Smooth muscle cell (in vitro differentiated cells): ENCODE data around the gene ST6GALNAC3. TPM values are rescaled to one million over a fixed set of nuclear protein-coding genes. Genes with fewer than 3 reads are reported as not detected.
A peak's percentile ranks its signal among the peaks of the same experiment; 100 is the strongest.

Experiments
- DNase-seq: peaks from one replicate; lab custom pipeline; 2025; ENCODE audit not compliant: unreplicated experiment; lab: John Stamatoyannopoulos, UW
- H2AFZ ChIP-seq: fragments of 200-600 bp; sonication (generic); 2 replicates; pipeline ENCODE4 v1.6.0; 2016; ENCODE audit warnings: antibody characterized with exemption, low read depth, mild to moderate bottlenecking
- H3F3A ChIP-seq: fragments of 200-600 bp; sonication (generic); 2 replicates; pipeline ENCODE4 v1.6.0; 2017; ENCODE audit warnings: antibody characterized with exemption, low read depth
- H3K27ac ChIP-seq: fragments of 200-600 bp; sonication (generic); 2 replicates; pipeline ENCODE4 v1.5.1; 2016; ENCODE audit warnings: low read depth, mild to moderate bottlenecking
- H3K27me3 ChIP-seq: fragments of 200-600 bp; sonication (generic); 2 replicates; pipeline ENCODE4 v1.6.1; 2016; ENCODE audit warnings: low read depth, mild to moderate bottlenecking
- H3K36me3 ChIP-seq: fragments of 200-600 bp; sonication (generic); 2 replicates; pipeline ENCODE4 v1.5.1; 2016; ENCODE audit warnings: low read depth
- H3K4me1 ChIP-seq: fragments of 200-600 bp; sonication (generic); 2 replicates; pipeline ENCODE4 v1.5.1; 2016; ENCODE audit warnings: low read depth
- H3K4me2 ChIP-seq: fragments of 200-600 bp; sonication (generic); 2 replicates; pipeline ENCODE4 v1.6.0; 2016; ENCODE audit warnings: mild to moderate bottlenecking
- H3K4me3 ChIP-seq: fragments of 200-600 bp; sonication (generic); 2 replicates; pipeline ENCODE4 v1.5.1; 2016; ENCODE audit warnings: mild to moderate bottlenecking
- H3K79me2 ChIP-seq: fragments of 200-600 bp; sonication (generic); 2 replicates; pipeline ENCODE4 v1.6.0; 2016; ENCODE audit warnings: low read depth, mild to moderate bottlenecking
- H3K9ac ChIP-seq: fragments of 200-600 bp; sonication (generic); 2 replicates; pipeline ENCODE4 v1.6.0; 2016; ENCODE audit warnings: low read depth
- H3K9me3 ChIP-seq: fragments of 200-600 bp; sonication (generic); replicated peaks from 2 replicates; pipeline ENCODE4 v1.5.1; 2016; ENCODE audit warnings: low read depth
- H4K20me1 ChIP-seq: fragments of 200-600 bp; sonication (generic); 2 replicates; pipeline ENCODE4 v1.6.0; 2016; ENCODE audit warnings: low read depth
- WGBS: methylation state at CpG from one replicate; pipeline ENCODE4 v1.1.7; 2016; ENCODE audit warnings: low lambda C conversion rate; 5-methylcytosine and 5-hydroxymethylcytosine counted together
- polyA plus RNA-seq: library from polyadenylated mRNA; unstranded; fragments of >200 nt; fragmentation: Nextera tagmentation; extraction: Ambion mirVana; gene quantifications from 2 replicates; pipeline ENCODE4 v1.2.1, GENCODE V29; 2016
- total RNA-seq: library from RNA; depleted of rRNA; stranded (reverse); fragments of >200 nt; gene quantifications from 2 replicates; pipeline ENCODE4 v1.2.3, GENCODE V29; 2014
- TF ChIP-seq, protein P1 (sequence below): fragments of 200-600 bp; sonication (generic); IDR thresholded peaks from 2 replicates; pipeline ENCODE4 v1.5.1; 2017; ENCODE audit warnings: borderline replicate concordance, mild to moderate bottlenecking, antibody characterized with exemption; ENCODE audit not compliant: insufficient read depth, poor library complexity, severe bottlenecking

The ST6GALNAC3 gene
- total and polyA plus RNA-seq, 2 experiments from 2014 or later = 9.3 to 13.4 TPM

DNA sequence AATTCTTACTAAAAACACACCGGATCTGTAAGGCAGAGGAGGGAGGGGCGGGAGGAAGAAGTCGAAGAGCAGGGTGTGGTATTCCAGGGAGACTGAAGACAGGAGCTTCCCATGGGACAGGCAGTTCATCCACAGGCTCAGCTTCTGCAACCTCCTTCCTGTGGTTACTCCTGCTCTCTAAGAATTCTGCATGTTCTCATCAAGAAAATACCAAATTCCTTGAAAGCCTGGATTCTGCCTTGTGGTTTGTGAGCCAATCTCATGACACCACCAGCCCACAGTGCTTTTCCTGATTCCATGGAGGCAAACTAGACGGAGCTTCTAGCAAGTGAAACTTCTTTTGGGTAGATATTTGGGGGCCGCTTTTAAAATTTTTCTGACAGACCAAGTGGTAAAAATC lies 1.1 kb upstream of the ST6GALNAC3 start:
- Histone ChIP-seq H3K9ac (no peak overlapping the region), H3K9me3 (no peaks in the 10 kb centered on the region), H3K4me2 (peak overlapping the region; percentile 99), H4K20me1 (no peaks in the 10 kb centered on the region), H3K27ac (peak overlapping the region; percentile 64), H3K4me3 (peak overlapping the region; percentile 84), H3K36me3 (no peaks in the 10 kb centered on the region), H3K27me3 (no peaks in the 10 kb centered on the region), H3K4me1 (peaks cover 15% of the 10 kb centered on the region), H3K79me2 (peaks cover 38% of the 10 kb centered on the region), H3F3A (peaks cover 7% of the 10 kb centered on the region), H2AFZ (no peak overlapping the region)
- TF ChIP-seq, protein P1, sequence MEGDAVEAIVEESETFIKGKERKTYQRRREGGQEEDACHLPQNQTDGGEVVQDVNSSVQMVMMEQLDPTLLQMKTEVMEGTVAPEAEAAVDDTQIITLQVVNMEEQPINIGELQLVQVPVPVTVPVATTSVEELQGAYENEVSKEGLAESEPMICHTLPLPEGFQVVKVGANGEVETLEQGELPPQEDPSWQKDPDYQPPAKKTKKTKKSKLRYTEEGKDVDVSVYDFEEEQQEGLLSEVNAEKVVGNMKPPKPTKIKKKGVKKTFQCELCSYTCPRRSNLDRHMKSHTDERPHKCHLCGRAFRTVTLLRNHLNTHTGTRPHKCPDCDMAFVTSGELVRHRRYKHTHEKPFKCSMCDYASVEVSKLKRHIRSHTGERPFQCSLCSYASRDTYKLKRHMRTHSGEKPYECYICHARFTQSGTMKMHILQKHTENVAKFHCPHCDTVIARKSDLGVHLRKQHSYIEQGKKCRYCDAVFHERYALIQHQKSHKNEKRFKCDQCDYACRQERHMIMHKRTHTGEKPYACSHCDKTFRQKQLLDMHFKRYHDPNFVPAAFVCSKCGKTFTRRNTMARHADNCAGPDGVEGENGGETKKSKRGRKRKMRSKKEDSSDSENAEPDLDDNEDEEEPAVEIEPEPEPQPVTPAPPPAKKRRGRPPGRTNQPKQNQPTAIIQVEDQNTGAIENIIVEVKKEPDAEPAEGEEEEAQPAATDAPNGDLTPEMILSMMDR = no peak
- WGBS = 36% methylated on average over 5 of the region's 5 CpGs
- DNase-seq = no peak

- Histone ChIP-seq H3K27me3 (no peaks in the 10 kb centered on the region), H3K27ac (no peak overlapping the region), H3K9ac (no peak overlapping the region), H3F3A (peaks cover 12% of the 10 kb centered on the region), H4K20me1 (no peaks in the 10 kb centered on the region), H3K4me1 (peaks cover 18% of the 10 kb centered on the region), H3K79me2 (peaks cover 53% of the 10 kb centered on the region), H3K4me2 (peak overlapping the region; percentile 99), H2AFZ (peak overlapping the region; percentile 81), H3K9me3 (no peaks in the 10 kb centered on the region), H3K36me3 (no peaks in the 10 kb centered on the region), H3K4me3 (peak overlapping the region; percentile 84)
- DNase-seq = no peak
- WGBS = 4% methylated on average over 9 of the region's 9 CpGs
- TF ChIP-seq, protein P1 = no peak
These were observed 593 bp downstream of the ST6GALNAC3 start for GRCh38 chr1:76075188-76075489.

GRCh38 chr1:76075877-76076276 lies 1.3 kb downstream of the ST6GALNAC3 start:
- peaks cover 23% of the 10 kb centered on the region for H3K4me1 ChIP-seq
- H3K36me3 ChIP-seq = no peaks in the 10 kb centered on the region
- H3K4me3 ChIP-seq = peak overlapping the region; percentile 84
- H3F3A ChIP-seq = peaks cover 19% of the 10 kb centered on the region
- peak overlapping the region; percentile 99 for H3K4me2 ChIP-seq
- H3K9ac ChIP-seq = no peak overlapping the region
- no peaks in the 10 kb centered on the region for H3K27me3 ChIP-seq
- no peak overlapping the region for H2AFZ ChIP-seq
- no peaks in the 10 kb centered on the region for H4K20me1 ChIP-seq
- H3K9me3 ChIP-seq = no peaks in the 10 kb centered on the region
- peaks cover 55% of the 10 kb centered on the region for H3K79me2 ChIP-seq
- TF ChIP-seq, protein P1 = no peak
- WGBS = 56% methylated on average over 5 of the region's 5 CpGs
- no peak overlapping the region for H3K27ac ChIP-seq
- DNase-seq = no peak

- peak overlapping the region; percentile 12 for H3K27ac ChIP-seq
- no peaks in the 10 kb centered on the region for H3K27me3 ChIP-seq
- TF ChIP-seq, protein P1 = no peak
- H2AFZ ChIP-seq = no peak overlapping the region
- H3K4me1 ChIP-seq = peaks cover 40% of the 10 kb centered on the region
- no peak overlapping the region for H3K9ac ChIP-seq
- 87% methylated on average over 7 of the region's 7 CpGs for WGBS
- H3K4me3 ChIP-seq = no peak overlapping the region
- no peaks in the 10 kb centered on the region for H3K9me3 ChIP-seq
- peaks cover 84% of the 10 kb centered on the region for H3K79me2 ChIP-seq
- peak overlapping the region; percentile 27 for H3K4me2 ChIP-seq
- no peaks in the 10 kb centered on the region for H3K36me3 ChIP-seq
- H3F3A ChIP-seq = peaks cover 23% of the 10 kb centered on the region
- no peaks in the 10 kb centered on the region for H4K20me1 ChIP-seq
- no peak for DNase-seq
These were observed 5.1 kb downstream of the ST6GALNAC3 start for GRCh38 chr1:76079475-76080227.
